CD1c-positive myeloid dendritic cell (primary cell): Measurements from ENCODE around the gene PRAC1.
A peak's percentile ranks its signal among the peaks of the same experiment; 100 is the strongest.

ENCODE experiments used
- DNase-seq: peaks from one replicate; pipeline ENCODE4 v3.0.0-alpha.2; 2016; ENCODE audit errors: extremely low spot score

Gene PRAC1

DNA sequence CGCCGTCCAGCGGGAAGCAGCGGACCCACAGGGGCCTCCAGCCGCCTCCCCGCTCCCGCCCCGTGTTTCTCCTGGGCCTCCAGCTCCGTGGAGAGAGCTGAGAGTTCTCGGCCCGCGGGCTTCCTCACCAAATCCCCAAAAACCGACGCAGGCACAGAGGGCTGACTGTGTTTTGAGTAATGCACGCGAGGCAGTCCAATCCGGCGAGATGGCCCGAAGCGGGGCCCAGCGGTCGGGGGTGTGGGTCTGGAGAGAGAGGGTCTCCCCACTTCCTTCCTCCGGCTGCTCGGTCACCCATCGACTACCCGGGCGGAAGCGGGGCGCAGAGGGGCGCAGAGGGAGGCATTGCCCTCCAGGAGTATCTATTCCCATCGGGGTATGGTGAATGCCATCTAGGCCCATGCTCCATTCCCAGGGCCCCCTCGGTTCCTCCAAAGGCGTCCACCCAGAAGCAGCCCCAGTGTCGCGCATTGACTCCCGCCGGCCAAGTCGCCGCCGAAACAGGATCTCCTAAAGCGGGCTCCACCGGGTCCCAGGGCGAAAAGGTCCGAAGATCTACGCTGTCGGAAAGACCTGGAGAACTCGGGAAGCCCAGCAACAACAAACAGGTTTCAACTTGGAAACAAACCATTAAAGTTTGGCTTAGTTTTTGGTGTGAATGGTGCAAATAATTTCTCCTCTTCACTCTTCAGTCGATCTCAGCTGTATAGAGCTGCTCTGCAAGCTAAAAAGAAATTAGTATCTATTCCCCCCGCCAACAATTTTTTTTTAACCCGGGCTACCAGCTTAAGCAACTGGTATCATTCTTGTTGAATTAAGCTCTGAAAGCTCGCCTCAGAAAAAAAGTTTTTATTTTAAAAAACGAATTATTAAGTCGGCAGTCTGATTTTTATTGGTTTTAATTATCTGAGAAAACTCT, 25.4 kb upstream of the PRAC1 start:
- DNase-seq, result no peak

DNA sequence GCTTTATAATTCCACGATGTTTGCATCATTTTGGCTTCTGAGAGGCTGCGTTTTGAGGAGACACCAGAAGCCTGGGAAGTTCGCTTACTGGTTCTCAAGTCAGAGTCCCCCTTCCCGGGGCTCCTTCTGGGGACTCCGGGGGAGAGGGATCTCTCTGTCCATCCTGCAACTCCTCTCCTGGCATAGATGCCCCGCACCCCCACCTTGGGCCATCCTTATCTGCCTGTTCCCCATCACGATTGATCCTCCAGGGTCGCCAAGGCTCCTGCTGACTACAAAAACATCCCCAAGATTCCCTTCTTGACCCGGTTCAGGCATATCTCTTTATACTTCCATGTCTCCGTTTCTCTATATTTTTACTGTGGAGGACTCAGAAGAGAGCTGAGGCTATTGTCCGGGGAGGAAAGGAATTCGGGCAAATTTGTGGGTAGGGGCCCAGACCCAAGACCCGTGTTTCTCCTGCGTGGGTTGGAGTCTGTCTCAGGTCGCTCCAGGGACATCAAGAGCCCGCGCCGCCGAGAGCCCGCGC, 24.7 kb upstream of the PRAC1 start:
- no peak for DNase-seq

DNA sequence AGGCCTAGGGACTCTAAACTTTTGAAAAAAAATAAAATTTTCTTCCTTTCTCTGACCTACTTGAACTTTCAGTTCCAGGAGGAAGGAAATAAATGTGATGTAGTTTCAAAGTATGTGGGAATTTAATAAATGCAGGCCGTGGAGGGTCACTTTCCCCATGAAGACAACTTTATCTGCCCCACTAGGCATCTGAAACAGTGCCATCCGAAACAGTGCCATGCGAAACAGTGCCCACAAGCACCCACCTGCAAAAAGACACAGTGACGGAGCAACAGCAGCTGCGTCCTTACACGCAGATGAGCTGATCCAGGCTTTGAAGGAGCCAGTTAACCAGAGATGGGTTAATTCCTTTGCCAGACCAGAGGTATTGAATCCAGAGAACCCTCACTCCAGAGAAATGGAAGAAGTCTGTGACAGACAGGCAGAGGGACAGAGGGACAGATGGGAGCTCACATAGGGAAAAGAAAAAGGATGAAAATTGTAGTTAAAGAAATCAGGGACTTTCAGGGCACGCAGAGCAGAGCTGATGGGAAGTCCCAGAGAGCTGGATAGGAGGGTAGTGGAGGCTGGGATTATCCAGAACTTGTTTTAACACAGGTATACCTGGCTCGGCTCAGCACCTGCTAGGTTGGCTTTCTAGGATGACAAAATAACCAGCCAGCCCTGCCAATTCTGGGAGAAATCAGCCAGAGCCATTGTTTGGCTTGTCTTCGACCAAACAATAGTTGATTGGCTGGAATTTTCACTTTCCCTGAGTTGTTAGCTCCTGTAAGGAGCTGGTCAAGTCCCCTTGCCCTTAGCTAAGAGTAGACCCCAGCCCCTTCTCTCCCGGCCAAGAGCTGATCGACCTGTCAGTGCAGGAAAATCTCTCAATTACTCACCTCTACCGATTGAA, 23.3 kb upstream of the PRAC1 start:
- DNase-seq, result no peak

DNA sequence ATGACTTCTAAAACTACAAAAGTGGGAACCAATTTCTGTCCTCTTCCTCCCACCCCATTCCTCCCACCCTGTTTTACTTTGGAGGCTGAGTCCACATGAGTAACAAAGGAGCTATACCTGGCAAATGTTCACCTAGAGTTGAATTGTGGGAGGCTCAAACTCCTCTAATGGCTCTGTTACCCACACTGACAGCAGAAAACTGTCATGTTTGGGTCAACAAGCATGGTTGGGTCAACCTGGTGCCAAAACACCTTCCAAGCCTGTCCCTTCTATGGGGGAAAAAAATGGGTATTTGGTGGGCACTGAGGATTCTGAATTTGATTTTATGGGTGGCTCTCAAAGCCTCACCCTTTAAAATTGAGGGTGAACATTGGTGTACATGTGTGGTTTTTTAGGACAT, 18.2 kb upstream of the PRAC1 start:
- no peak for DNase-seq

DNA sequence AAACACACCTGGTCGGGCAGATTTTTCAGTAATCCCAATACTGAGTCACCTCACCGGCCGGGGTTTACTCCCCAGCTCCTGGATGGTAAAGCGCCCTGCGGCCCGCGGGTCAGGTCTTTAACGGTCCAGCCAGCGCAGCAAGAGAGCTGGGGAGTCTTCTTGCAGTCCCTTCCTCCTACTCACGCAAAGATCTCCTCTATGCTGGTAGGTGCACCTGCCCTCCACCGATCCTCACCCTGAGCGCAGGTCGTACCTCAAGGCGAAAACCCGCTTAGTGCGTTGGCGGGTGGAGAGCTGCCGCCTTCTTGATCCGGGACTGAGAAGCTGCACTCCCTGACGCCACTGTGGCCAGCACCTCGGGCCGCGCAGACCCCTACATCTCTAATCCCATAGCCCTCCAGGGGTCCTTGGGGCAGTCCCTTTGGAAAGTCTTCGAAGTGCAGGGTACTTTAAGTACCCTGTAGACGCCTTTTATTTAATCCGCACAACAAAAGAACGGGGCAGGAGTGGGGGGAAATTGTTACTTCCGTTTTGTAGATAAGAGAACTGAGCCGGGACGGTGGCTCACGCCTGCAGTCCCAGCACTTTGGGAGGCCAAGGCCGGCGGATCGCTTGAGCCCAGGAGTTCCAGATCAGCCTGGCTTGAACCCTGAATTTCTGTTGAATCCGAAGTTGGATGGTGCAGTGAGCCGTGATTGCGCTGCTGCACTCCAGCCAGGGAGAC, 16.6 kb upstream of the PRAC1 start:
- peak; percentile 35 for DNase-seq

DNA sequence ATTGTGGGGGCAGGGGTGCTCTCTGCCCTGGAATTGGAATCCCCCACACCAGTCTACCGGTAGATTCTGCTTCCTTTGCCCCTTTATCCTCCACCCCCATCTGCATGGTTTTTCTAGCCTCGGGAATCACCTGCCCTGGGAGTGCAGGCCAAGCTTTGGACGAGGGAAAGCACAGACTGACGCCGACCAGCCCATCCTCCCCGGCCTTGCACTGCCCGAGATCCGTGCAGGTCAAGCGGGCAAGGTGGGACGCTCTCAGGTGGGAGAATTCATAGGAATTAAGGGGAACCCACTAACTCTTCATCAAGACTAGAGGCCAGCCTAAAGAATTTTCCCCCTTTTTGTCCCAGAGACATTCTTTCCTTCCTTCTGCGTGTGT, 16.1 kb upstream of the PRAC1 start:
- no peak for DNase-seq

DNA sequence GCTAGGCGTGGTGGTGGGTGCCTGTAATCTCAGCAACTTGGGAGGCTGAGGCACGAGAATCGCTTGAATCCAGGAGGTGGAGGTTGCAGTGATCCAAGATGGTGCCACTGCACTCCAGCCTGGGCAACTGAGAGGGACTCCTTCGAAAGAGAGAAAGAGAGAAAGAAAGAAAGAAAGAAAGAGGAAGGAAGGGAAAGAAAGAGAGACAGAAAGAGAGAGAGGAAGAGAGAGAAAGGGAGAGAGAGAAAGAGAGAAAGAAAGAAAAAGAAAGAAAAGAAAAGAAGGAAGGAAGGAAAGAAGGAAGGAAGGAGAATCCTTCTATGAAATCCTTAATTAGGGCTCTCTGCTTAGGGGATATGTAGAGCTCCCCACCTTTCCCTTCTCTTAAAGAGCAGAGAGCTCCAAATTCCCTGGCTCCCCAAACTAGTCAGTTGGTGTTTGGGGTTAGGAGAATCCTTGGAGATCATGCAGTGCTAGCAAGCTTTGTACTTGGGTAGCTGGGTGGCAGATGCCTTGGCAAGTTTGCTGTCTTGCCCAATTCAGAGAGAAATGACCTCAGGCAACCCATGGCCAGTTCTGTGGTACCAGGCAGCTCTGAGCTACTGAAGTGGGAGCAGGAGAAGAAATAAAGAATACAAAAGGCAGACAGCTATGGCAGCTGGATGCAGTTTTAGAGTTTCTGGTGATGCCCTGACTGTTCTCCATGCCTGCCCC, 15.2 kb upstream of the PRAC1 start:
- DNase-seq, result no peak

DNA sequence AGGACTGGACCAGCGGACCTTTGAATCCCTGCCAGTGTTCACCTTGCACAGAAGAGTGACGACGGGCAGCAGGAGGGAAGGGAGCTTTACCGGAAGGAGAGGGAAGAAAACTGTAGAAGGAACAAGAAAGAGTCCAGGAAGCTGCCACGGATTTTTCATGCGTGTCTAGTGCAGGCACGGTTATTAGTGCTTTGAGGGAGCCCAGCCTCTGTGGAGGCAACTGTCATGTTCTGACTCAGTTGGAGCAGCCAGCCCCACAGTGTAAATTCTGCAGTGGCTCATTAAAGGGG, 12.7 kb upstream of the PRAC1 start:
- no peak for DNase-seq

DNA sequence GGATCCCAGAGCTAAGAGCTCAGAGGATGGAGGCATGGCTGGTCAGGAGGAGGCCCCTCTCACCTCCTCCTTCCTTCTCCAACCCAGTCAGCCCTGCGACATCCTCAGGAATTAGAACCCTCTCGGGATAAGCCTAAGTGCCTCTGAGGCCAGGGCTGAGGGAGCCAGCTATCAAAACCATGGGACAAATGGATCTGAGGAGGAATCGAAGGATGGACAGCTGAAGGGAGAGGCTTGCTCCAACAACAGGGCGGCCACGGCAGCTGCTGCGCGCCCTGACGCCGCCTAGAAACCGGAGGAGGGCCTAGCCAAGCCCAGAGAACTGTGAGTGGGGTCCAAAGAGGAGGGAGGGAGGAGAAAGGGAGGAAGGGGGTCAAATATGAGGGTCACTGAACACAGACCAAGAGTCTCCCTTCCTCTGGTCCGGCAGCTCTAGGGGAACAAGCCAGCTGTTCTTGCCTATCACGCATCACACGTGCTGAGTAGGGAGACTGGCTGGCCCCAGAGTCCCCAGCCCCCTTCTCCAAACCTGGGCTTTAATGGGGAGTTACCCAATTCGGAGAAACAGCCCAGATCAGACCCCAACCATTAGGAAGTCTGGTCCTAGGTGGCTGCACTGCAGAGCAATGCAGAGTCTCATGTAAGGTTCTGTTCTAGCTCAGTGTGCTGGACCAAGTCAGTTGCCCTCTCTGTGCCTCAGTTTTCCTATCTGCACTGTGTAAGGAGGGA, 12.2 kb upstream of the PRAC1 start:
- no peak for DNase-seq

DNA sequence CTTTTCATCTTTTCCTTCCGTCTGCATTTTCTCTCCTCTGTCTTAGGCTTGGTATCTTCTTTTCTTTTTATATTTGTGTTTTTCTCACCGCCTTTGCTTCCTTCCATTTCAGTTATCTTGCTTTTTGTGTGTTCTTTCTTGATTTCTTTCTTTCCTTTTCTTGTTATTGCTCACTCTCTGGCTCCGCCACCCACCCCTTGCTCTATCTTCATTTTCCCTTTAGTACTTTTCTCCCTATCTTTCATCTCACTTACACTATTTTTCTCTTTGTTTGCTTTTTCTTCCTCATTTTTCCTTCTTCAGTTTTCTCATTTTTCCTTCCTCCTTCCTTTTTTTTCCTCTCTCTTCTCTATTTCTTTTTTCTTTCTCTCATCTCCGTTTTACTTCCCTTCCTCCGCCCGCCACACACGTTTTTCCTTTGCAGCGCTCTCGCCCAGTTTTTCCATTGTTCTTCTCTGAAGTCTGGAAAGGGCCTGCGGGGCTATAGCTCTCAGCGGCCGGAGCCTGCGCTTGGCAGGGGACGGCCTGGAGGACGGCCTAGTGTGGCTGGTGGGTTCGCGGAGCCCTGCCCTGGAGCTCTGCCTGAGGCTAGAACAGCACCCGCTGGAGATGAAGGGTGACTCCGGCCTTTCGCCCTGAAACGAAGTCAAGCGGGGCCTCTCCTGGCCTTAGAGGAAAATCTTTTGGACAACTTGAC, 11.5 kb upstream of the PRAC1 start:
- DNase-seq, result no peak

DNA sequence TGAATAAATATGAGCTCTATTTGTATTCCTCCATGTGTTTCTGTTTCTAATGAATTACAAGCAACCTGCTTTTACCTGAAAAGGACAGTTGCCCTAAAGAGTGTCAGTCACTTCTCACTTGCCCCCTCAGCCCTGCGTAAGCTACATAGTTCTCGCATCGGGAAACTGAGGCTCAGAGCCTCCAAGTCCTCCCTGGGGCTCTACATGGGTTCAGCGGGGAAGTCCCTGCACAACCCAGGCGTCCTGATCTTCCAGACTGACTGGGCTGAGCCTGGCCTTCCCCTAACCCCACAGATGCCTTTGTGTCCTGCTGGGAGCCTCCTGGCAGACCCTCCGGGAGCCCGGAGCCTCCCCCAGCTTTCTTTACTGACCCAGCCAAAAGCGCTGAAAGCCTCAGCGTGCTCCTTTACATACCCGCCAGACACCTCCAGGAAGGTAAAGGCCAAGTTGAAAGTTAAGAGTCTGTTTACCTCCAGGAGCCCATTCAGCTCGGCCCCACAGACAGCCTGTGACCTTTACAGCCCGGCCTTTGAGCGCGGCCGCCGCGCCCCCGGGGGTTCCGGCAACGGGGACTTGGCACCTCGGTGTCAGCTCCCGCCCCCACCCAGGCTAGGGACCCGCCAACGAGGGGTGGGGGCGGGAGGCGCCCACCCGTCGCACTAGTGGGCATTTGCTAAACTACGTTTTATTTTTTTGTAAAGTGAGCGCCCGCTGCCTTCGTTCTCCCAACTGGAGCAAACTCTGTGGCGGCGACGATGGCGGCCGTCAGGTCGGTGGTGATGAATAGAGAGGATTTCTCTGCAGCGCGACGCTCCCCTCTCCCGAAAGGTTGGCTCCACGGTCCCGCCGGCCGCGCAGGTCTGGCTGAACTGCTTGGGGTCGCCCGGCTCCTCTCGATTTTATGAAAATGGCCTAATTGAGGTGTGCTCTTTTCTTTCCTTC, 10.6 kb upstream of the PRAC1 start:
- DNase-seq, result no peak

DNA sequence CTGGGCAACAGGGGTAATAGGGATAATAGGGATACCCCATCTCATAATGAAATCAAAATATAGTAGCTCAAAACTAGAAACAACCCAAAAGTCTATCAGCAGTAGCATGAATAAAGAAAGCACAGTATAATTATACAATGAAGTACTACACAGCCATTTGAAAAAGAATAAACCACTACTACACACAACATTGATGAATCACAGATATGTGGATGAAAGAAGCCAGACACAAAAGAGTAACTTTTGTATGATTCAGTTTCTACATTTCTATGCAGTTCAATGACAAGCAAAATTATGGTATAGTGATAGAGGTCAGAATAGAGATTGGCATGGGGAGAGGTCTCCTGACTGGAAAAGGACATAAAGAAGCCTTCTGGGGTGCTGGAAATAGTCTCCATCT, 9.0 kb upstream of the PRAC1 start:
- DNase-seq, result no peak

DNA sequence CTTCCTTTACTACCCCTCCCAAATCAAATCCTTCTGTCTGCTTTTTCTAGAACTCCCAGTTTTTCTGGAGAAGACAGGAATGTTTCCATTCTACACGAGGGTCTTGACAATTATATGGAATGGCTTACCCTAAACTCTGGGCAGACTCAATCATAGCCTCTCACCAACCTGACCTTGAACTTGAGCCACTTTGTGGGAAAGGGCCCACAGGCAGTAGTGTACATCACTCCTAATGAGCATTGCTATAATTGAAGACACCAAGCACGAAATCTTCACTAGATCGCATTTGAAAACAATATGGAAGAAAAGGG, 7.9 kb upstream of the PRAC1 start:
- no peak for DNase-seq

DNA sequence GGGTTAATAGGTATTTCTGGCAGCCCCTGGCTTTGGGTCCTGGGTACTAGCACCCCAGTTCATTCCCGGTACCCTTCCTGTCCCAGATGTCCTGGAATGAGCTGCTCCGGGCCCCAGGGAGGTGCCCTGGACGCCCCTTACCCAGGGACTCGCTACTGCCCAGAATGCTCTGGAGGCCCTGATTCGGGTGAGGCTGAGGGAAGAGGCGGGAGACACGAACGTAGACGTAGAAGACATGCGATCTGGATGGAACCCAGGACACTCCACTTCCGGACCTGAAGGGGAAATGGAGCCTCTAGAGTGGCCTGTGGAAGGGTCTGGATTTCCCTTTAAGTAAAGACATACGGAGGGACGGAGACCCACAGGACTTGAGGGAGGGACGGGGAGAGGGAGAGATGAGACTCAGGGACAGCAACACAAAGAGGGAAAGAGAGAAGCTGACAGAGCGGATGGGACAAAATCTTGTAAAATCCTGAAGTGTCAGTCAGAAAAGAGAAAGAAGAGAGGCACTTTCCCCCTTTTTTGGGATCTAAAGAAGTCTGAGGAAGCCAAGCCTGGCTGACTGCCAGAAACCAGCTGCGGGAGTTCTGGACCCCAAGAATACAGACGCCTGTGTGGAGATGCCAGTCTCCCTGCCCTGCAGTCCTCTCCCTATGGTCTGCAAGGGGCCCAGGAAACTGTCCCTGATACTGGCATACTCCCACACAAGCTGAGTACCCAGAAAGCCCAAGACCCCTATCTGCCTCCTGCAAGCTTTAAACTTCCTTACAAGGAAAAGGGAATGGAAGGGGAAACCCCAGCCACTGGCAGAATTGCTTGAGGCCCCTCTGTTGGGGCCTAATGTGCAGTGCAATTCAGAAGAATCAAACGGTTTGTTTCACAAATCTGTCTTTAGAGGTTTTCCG, 7.3 kb upstream of the PRAC1 start:
- DNase-seq, result no peak

DNA sequence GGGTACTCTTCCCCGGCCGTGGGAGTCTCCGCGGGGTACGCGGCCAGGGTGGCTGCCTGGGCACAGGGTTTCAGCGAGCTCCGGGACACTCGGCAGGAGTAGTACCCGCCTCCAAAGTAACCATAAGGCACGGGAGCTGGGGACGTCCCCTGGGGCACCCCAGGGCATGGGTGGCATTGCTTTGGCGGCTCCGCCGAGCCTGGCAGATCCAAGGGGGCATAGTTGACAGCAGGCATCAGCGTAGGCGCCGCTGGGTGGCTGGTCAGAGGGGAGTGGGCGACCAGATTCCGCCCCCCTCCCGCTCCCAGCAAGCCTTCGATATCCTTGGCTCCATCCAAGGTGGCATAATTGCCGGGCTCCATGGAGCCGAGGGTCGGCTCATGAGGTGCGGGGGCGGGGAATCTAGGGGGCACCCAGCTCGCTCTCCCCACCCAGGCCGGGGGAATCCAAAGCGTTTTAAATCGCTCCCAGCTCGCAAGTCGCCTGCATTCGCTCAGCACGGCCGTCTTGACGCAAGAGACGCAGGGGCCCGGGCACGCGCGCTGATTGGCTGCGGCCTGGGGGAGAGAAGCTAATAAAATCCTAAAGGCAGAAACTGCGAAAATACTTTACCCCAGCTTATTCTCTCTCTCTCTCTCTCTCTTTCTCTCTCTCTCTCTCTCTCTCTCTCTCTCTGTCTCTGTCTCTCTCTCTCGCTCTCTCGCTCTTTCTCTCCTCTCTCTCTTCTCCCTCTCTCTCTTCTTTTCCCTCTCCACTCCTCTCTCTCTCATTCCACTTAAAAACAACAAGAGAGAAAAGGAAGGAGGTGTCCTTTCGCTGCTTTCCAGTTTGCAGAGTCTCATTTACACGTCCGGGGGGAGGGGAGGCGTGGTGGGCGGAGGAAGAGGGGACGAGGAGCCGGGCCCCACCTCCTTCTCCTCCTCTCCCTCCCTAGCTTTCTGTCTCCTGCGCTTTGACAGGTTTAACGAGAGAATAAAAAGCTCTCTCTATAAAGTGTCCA, 6.2 kb upstream of the PRAC1 start, which contains the start of gene HOXB13:
Gene HOXB13, minus strand, starts transcription at position 519 of the 1,000 bp plus-strand sequence. Its CDS starts 157 bp downstream, at position 362.
- peak; percentile 31 for DNase-seq

DNA sequence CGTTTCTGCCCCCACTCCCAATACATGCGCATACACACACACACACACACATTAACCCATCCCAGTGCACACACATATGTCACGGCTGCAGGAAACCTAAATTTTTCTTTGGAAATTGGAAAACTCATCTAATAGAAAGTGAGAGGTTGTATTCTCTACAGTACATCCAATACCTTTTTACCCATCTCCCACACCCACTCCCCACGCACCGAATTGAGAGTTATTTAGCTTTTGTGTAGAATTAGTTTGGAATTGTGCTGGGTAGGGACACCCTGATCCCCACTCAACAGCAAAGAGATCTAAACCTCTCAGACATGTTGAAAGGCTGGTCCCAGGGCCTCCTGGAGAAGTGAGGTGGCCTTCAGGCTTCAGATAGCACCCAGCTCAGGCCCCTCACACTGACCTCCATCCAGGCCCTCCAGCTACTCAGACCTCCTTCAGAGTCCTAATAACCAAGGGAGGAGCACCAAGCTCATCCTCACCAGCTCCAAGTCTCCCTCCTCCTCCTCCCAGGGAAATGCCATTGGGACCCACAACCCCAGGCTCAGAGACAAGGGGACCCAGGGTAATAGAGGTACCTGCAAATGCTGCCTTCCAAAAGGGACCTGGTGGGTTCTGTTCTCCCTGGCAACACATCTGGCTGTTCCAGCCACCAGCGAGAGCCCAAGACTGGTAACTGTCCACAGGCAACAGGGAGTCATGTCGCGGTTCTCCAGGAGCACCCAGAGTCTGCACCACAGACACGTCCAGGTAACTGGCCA, 5.3 kb upstream of the PRAC1 start:
- no peak for DNase-seq
